ENCODE data around the gene SLC39A8.
"Not testable (repeated sequence)": the region's sequence is repeated elsewhere in the genome, so short reads cannot be mapped to it uniquely, and the experiment has no call there.

Gene SLC39A8

GRCh38 chr4:102301167-102301566 lies 44.1 kb downstream of the SLC39A8 start:
- in situ Hi-C loops (cut with HindIII; ENCODE audit: low sequenced_read_pairs), result no loop called here

GRCh38 chr4:102299354-102300107 lies 45.8 kb downstream of the SLC39A8 start:
- in situ Hi-C loops (cut with HindIII; ENCODE audit: low sequenced_read_pairs), result no loop called here

GRCh38 chr4:102298716-102299115 lies 46.6 kb downstream of the SLC39A8 start:
- in situ Hi-C loops (cut with HindIII; ENCODE audit: low sequenced_read_pairs), result no loop called here

- in situ Hi-C loops (cut with HindIII; ENCODE audit: low sequenced_read_pairs), result no loop called here
Observed at GRCh38 chr4:102295153-102295862, 50.0 kb downstream of the SLC39A8 start.

- in situ Hi-C loops (cut with HindIII; ENCODE audit: low sequenced_read_pairs), result no loop called here
Observed at GRCh38 chr4:102288497-102288896, 56.8 kb downstream of the SLC39A8 start.

GRCh38 chr4:102285831-102286230 lies 59.5 kb downstream of the SLC39A8 start:
- in situ Hi-C loops (cut with HindIII; ENCODE audit: low sequenced_read_pairs), result no loop called here

GRCh38 chr4:102281171-102281839 lies 64.0 kb downstream of the SLC39A8 start:
- in situ Hi-C loops (cut with HindIII; ENCODE audit: low sequenced_read_pairs), result no loop called here

GRCh38 chr4:102273317-102273716 lies 72.0 kb downstream of the SLC39A8 start:
- in situ Hi-C loops (cut with HindIII; ENCODE audit: low sequenced_read_pairs), result not testable (repeated sequence)

DNA sequence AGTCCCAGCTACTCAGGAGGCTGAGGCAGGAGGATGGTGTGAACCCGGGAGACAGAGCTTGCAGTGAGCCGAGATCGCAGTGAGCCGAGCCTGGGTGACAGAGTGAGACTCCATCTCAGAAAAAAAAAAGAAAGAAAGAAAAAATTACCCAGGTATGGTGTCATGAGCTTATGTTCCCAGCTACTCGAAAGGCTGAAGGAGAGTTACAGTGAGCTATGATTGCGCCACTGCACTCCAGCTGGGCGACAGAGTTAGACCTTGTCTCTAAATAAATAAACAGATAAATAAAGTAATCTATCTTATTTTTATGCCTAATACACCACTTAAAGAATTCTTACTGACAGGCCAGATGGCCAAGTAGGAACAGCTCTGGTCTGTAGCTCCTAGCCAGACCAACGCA lies 73.0 kb downstream of the SLC39A8 start:
- in situ Hi-C loops (cut with HindIII; ENCODE audit: low sequenced_read_pairs), result no loop called here

- in situ Hi-C loops (cut with HindIII; ENCODE audit: low sequenced_read_pairs), result no loop called here
Observed at GRCh38 chr4:102268355-102268754, 76.9 kb downstream of the SLC39A8 start.

DNA sequence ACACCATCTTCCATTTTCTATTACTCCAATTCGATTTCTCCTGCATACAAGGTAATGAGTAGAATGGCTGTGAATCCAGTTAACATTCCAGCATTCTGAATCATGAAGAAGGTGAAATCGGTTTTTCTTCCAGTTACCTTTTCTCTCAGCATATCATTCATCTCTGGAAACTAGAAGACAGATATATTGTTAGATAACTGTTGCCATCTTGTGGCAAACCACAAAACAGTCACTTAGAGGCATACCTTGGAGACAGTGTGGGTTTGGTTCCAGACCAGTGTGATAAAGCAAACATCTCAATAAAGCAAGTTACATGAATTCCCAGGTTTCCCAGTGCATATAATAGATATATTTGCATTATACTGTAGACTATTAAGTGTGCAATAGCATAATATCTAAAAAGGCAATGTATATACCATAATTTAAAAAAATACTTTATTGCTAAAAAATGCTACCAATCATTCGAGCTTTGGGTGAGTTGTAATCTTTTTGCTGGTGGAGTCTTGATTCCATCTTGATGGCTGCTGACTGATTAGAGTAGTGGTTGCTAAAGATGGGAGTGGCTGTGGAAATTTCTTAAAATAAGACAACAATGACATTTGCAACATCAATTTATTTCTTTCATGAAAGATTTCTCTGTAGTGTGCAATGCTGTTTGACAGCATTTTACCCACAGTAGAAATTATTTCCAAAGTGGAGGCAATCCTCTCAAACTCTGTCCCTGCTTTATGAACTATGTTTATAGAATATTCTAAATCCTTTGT lies 82.1 kb downstream of the SLC39A8 start:
- in situ Hi-C loops (cut with HindIII; ENCODE audit: low sequenced_read_pairs), result no loop called here

GRCh38 chr4:102259702-102260101 lies 85.6 kb downstream of the SLC39A8 start:
- in situ Hi-C loops (cut with HindIII; ENCODE audit: low sequenced_read_pairs), result no loop called here

DNA sequence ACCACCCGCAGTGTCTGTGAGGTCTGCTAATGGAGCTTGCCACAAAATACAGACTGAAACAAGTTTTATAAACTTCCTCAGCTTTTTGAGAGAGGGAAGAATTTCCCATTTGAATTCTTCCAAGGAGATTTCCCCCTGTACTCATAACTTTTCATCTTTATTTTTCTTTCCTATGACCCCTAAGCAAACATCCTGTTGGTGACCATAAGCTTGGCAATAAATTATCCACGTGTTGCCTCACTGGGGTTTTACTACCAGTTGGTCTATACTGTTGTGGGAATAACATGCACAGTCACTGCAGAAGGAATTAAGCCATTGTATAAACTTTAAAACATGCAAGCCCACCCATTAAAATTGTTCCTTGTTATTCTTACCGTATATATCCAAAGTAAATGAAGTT lies 86.2 kb downstream of the SLC39A8 start:
- in situ Hi-C loops (cut with HindIII; ENCODE audit: low sequenced_read_pairs), result no loop called here

GRCh38 chr4:102256321-102256720 lies 89.0 kb downstream of the SLC39A8 start:
- in situ Hi-C loops (cut with HindIII; ENCODE audit: low sequenced_read_pairs), result no loop called here

GRCh38 chr4:102253860-102254259 lies 91.4 kb downstream of the SLC39A8 start:
- in situ Hi-C loops (cut with HindIII; ENCODE audit: low sequenced_read_pairs), result no loop called here

DNA sequence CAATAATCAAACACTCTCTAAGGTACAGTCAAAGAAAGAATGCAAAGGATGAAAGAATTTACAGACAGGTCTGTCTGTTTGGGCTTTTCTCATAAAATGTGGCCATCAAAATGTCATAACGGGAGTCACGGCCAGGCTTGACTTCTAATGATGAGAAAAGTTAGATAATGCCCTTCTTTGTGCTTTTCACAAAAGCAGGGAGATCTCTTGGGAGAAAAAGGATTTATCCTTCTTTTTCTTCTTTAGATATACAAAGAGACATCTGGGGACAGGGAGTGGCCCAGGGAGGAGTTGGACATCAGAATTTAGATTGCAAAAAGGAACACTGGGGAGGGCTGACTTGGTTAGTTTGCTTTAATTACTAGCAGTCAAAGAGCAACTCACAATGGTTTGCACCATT lies 93.1 kb downstream of the SLC39A8 start:
- in situ Hi-C loops (cut with HindIII; ENCODE audit: low sequenced_read_pairs), result no loop called here

GRCh38 chr4:102250341-102250740 lies 94.9 kb downstream of the SLC39A8 start:
- in situ Hi-C loops (cut with HindIII; ENCODE audit: low sequenced_read_pairs), result no loop called here

- in situ Hi-C loops (cut with HindIII; ENCODE audit: low sequenced_read_pairs), result no loop called here
Observed at GRCh38 chr4:102247041-102247440, 98.2 kb downstream of the SLC39A8 start.

DNA sequence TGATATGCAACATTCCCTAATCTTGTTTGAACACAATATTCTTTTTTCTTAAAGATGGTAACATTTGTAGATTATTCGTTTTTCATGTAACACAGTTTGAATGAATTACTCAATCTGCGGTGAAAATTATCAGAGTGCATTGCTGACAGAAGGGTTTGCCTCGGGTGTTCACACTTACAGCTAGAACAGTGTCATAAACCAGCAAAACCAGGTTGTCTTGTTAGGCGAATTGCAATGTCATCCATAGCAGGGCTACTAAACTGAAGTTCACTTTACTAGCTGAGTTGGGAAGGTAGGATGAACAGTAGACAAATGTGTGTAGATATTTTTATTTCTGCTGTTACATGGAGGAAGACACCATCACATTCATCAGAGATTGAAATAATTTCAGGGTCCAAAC lies 98.9 kb downstream of the SLC39A8 start:
- in situ Hi-C loops (cut with HindIII; ENCODE audit: low sequenced_read_pairs), result no loop called here

DNA sequence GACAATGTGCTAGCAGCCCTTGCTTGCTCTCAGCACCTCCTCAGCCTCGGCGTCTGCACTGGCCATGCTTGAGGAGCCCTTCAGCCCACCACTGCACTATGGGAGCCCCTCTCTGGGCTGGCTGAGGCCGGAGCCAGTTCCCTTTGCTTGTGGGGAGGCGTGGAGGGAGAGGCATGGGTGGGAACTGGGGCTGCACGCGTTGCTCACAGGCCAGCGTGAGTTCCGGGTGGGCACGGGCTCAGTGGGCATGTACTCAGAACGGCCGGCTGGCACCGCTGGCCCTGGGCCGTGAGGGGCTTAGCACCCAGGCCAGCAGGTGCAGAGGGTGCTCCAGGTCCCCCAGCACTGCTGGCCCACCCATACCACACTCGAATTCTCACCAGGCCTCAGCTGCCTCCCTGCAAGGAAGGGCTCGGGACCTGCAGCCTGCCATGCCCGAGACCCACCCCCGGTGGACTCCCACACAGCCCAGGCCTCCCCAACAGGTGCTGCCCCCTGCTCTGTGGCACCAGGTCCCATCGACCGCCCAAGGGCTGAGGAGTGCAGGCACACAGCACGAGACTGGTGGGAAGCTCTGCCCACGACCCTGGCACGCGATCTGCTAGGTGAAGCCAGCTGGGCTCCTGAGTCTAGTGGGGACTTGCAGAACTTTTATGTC lies 100.3 kb downstream of the SLC39A8 start:
- in situ Hi-C loops (cut with HindIII; ENCODE audit: low sequenced_read_pairs), result no loop called here

DNA sequence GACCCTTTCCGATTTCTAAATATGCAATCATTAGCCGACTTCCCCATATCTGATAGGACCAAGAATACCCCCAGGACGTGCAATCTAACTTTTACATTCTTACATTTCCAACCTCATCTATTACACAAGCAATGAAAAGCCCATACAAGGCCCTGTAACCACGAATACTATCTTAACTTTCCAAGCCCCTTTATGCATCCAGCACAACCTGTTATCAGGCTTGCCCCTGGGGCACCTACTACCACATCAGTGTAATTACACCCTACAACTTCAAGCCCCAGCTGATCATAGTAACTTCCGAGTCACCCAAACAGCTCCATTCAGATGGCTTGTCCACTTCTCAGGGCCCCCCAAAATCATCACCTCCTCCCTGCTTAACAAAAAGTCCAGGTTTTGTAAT lies 102.0 kb downstream of the SLC39A8 start:
- in situ Hi-C loops (cut with HindIII; ENCODE audit: low sequenced_read_pairs), result not testable (repeated sequence)

All from DLD1 (cell line).